ENCODE results near the gene MIP.
A peak's percentile ranks its signal among the peaks of the same experiment; 100 is the strongest.
"Not testable (repeated sequence)": the region's sequence is repeated elsewhere in the genome, so short reads cannot be mapped to it uniquely, and the experiment has no call there.

The MIP gene

GRCh38 chr12:56449622-56449984 is 4.9 kb downstream of the MIP start:
- Histone ChIP-seq H3K27ac (ENCODE audit: low read depth, low read length) (peak overlapping the region; percentile 91), H3K9ac (ENCODE audit: low read length) (peak overlapping the region; percentile 94)

GRCh38 chr12:56448860-56449621 is 5.4 kb downstream of the MIP start, which contains the start of gene TIMELESS:
TSS of gene TIMELESS (minus strand) at chr12:56449426. CDS start at chr12:56434170, 15,256 bp downstream.
- Histone ChIP-seq H3K4me3 (ENCODE audit: insufficient read depth, low read length, poor library complexity, severe bottlenecking) (peak within 1 kb of the TSS; percentile 89), H3F3A (ENCODE audit: insufficient read depth) (peaks cover 18% of the 10 kb centered on the region; the same call in 1 of the 2 replicates), H3K9me2 (replicated peaks; ENCODE audit: insufficient read depth, low read length) (no peaks in the 10 kb centered on the region), H3K36me3 (ENCODE audit: low read length) (no peaks in the 10 kb centered on the region), H3K27ac (ENCODE audit: low read depth, low read length) (peak within 1 kb of the TSS; percentile 91), H3K4me2 (ENCODE audit: low read depth, low read length, poor library complexity, severe bottlenecking) (peak within 1 kb of the TSS; percentile 92), H3K79me2 (ENCODE audit: insufficient read depth, low read length) (peaks cover 44% of the 10 kb centered on the region), H3K9ac (ENCODE audit: low read length) (peak within 1 kb of the TSS; percentile 94), H4K20me1 (ENCODE audit: low read depth, low read length) (no peaks in the 10 kb centered on the region), H3K9me3 (ENCODE audit: insufficient read depth, low read length) (no peaks in the 10 kb centered on the region), H3K27me3 (ENCODE audit: low read length) (no peaks in the 10 kb centered on the region), H2AFZ (ENCODE audit: low read depth, low read length, severe bottlenecking) (peak within 1 kb of the TSS; percentile 49)
- no peak for TF ChIP-seq EZH2phosphoT487 (conservative IDR thresholded peaks at IDR 0.05; ENCODE audit: low read length)
- TF ChIP-seq CTCF (IDR thresholded peaks at IDR 0.05; ENCODE audit: insufficient read depth, low read length, poor library complexity, severe bottlenecking) = no peak

More at GRCh38 chr12:56449622-56449984, 4.9 kb downstream of the MIP start:
- no peaks in the 10 kb centered on the region for H3K9me2 ChIP-seq (replicated peaks; ENCODE audit: insufficient read depth, low read length)
- no peaks in the 10 kb centered on the region for H3K36me3 ChIP-seq (ENCODE audit: low read length)
- peaks cover 38% of the 10 kb centered on the region for H3K79me2 ChIP-seq (ENCODE audit: insufficient read depth, low read length)
- H4K20me1 ChIP-seq (ENCODE audit: low read depth, low read length) = no peaks in the 10 kb centered on the region
- H3F3A ChIP-seq (ENCODE audit: insufficient read depth) = peaks cover 18% of the 10 kb centered on the region; the same call in 1 of the 2 replicates
- TF ChIP-seq CTCF (IDR thresholded peaks at IDR 0.05; ENCODE audit: insufficient read depth, low read length, poor library complexity, severe bottlenecking) = no peak
- TF ChIP-seq EZH2phosphoT487 (conservative IDR thresholded peaks at IDR 0.05; ENCODE audit: low read length) = no peak
- H3K4me3 ChIP-seq (ENCODE audit: insufficient read depth, low read length, poor library complexity, severe bottlenecking) = peak overlapping the region; percentile 89
- H3K27me3 ChIP-seq (ENCODE audit: low read length) = no peaks in the 10 kb centered on the region
- peak overlapping the region; percentile 92 for H3K4me2 ChIP-seq (ENCODE audit: low read depth, low read length, poor library complexity, severe bottlenecking)
- no peaks in the 10 kb centered on the region for H3K9me3 ChIP-seq (ENCODE audit: insufficient read depth, low read length)
- H2AFZ ChIP-seq (ENCODE audit: low read depth, low read length, severe bottlenecking) = peak overlapping the region; percentile 49

DNA sequence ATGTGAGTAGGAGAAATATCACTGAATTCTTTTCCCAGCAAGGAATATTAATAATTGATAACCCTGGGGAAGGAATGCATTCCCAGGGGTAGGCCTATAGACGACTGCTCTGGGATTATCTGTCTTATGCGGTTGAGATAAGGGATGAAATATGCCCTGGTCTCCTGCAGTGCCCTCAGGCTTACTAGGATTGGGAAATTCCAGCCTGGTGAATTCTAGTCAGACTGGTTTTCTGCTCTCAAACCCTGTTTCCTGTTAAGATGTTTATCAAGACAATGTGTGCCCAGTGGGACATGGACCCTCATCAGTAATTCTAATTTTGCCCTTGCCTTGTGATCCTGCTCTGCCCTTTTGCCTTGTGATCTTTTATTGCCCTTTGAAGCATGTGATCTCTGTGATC is 11.2 kb downstream of the MIP start:
- Histone ChIP-seq H3F3A (ENCODE audit: insufficient read depth) (peaks cover 11% of the 10 kb centered on the region; the same call in 1 of the 2 replicates), H3K79me2 (ENCODE audit: insufficient read depth, low read length) (peaks cover 95% of the 10 kb centered on the region)
- not testable (repeated sequence) for H2AFZ ChIP-seq (ENCODE audit: low read depth, low read length, severe bottlenecking); H3K36me3 ChIP-seq (ENCODE audit: low read length); H3K27me3 ChIP-seq (ENCODE audit: low read length); H3K27ac ChIP-seq (ENCODE audit: low read depth, low read length); H3K4me2 ChIP-seq (ENCODE audit: low read depth, low read length, poor library complexity, severe bottlenecking); H3K9me2 ChIP-seq (replicated peaks; ENCODE audit: insufficient read depth, low read length); H3K9me3 ChIP-seq (ENCODE audit: insufficient read depth, low read length); H3K4me3 ChIP-seq (ENCODE audit: insufficient read depth, low read length, poor library complexity, severe bottlenecking); H4K20me1 ChIP-seq (ENCODE audit: low read depth, low read length); H3K9ac ChIP-seq (ENCODE audit: low read length)

Measured in SU-DHL-6 (cell line).